ENCODE data around the gene NIN.

GRCh38 chr14:50813544-50813863 lies 17.5 kb downstream of the NIN start:
- TF ChIP-seq CTCF (IDR thresholded peaks at IDR 0.05): no peak
- TF ChIP-seq POLR2A (IDR thresholded peaks at IDR 0.05): no peak
